Erythroblast (primary cell): ENCODE results near the gene SUPT7L.

ENCODE experiments used
- DNase-seq, 2 experiments: peaks; one replicate each; lab custom pipeline; 2025; lab: John Stamatoyannopoulos, UW
- GATA1 ChIP-seq: IDR thresholded peaks from 2 replicates; pipeline ENCODE4 v1.6.1; 2011; ENCODE audit warnings: low read depth, mild to moderate bottlenecking, control low read depth, low read length, moderate library complexity
- POLR2A ChIP-seq: IDR thresholded peaks from 2 replicates; pipeline ENCODE4 v1.6.1; 2011; ENCODE audit warnings: mild to moderate bottlenecking, low read length

The SUPT7L gene, protein sequence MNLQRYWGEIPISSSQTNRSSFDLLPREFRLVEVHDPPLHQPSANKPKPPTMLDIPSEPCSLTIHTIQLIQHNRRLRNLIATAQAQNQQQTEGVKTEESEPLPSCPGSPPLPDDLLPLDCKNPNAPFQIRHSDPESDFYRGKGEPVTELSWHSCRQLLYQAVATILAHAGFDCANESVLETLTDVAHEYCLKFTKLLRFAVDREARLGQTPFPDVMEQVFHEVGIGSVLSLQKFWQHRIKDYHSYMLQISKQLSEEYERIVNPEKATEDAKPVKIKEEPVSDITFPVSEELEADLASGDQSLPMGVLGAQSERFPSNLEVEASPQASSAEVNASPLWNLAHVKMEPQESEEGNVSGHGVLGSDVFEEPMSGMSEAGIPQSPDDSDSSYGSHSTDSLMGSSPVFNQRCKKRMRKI

DNA sequence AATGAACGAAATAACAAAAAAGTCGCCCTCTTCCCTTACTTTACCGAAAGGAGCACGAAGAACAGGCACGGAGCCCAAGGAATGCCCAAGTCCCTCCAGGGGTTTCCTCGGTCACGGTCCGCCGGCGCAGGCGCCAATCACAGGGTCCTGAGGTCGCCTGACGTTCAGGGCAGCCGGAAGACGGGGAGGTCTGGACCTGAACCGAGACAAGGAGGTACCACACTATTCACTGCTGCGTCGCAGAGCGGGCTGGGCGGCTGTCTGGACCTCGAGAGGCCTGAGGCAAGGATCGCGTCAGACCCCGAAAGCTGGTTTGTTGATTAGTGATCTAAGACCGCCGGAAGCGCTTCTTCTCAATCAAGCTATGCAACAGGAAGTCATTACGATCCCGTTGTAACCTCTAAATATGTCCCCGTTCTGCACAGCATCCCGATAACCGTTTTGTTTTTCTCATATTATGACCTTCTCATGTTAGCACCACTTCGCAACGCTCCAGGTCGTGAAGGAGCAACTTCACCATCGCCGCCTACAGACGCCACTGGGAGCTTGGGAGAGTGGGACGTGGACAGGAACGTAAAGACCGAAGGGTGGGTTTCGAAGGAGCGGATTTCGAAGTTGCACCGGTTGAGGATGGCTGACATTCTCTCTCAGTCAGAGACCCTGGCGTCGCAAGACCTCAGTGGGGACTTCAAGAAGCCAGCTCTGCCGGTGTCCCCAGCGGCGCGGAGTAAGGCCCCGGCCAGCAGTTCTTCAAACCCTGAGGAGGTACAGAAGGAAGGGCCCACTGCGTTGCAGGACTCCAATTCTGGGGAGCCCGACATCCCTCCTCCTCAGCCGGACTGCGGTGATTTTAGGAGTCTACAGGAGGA lies at the start of gene SUPT7L, which contains the start of gene SLC4A1AP:
TSS of gene SUPT7L (minus strand) at position 330 of the 869 bp plus-strand sequence. CDS start 1,422 bp downstream, outside the sequence.
TSS of gene SLC4A1AP (plus strand) at position 605 of the 869 bp plus-strand sequence. CDS start at position 631, 26 bp downstream.
- TF ChIP-seq GATA1: no peak
- peak; percentile 80 for TF ChIP-seq POLR2A
- peak; percentile 94 to 97 for DNase-seq

DNA sequence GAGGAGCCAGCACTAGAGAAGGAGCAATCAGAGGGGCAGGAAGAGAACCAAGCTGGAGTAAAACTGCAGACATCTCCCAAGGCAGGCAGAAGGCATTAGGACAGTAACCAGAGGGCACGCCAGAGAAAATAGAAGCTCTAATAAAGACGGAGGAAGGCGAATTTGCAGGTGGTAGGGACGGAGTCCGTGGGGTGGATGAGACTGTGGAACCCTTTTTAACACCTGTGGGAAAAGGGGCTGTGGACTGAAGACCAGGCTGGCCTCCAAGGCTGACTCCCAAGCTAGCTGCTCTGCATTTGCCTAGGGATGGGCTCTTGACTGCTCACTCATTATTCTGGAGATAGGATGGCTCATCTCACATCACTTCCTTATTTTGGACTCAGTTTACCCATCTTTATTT lies 49.8 kb upstream of the SUPT7L start:
- no peak for DNase-seq
- no peak for TF ChIP-seq POLR2A
- no peak for TF ChIP-seq GATA1

DNA sequence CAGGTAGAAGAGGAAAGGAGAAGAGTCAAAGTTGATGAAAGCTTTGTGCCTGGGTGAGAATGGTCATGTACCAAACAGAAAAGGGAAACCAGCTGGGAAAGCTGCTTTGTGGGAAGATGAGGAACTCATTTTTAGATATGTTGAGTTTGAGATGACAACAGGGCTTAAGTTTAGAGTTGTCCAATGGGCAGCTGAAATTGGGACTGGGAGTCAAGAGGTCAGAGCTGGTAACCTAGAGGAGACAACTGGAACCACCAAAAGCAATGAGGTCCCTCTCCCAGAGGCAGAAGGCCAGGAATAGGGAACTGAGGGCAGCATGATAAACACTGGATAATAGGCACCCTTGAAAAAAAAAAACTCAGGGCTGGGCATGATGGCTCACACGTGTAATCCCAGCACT lies 49.1 kb upstream of the SUPT7L start:
- TF ChIP-seq GATA1: no peak
- TF ChIP-seq POLR2A: no peak
- DNase-seq: no peak

DNA sequence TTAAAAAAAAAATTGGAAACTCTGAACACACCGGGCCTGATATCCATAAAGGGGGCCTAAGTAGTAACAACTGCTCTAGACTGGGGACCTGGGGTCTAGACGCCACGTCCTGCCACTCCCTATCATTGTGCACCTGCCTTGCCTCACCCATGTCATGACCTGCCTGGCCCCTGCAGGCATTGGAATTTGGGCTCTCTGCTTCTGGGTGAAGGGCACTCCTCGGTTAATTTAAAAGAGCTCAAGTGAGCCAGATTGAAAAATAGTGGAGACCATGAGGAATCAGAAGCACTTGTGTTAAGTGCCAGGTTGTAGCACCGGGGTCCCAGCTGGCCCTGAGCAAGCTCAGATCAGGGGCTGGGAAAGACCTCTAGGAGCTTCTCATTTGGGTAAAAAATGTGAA lies 48.4 kb upstream of the SUPT7L start:
- TF ChIP-seq POLR2A: no peak
- TF ChIP-seq GATA1: no peak

DNA sequence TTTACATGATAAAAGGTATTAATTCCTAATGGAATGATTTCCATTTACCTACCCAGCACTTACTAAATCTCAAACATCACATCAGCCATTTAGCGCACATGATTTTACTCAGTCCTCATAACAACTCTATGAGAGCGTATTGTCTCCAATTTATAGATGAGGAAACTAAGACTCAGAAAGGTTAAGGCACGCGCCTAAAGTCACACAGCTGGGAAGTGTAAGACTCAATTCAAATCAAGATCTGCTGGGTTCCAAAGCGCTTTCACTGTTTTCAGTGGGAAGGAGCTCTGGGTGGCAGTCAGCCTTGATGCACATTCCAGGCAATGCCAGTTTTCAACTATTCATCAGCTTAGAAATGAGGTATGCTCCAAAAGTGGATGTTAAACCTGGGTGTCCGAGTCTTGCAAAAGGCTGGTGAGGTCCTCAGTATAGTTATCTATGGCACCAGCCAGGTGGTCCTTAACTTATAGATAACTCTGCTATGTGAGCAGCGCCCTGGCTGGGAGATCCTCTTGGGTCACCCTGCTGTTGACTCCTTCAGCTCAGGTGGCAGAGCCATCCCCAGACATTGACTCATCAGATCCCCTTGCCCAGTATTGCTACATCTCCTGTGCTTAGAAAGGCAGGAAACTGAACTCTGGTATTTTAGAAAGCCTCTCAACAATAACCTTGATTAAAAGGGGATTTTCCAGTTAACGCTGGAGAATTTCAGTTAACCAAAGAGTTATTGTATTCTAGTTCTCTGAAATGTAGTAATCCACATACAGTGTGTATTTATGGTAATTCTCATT lies 47.4 kb upstream of the SUPT7L start:
- TF ChIP-seq POLR2A (no peak), GATA1 (no peak)
- no peak for DNase-seq

More for the DNA sequence above, 48.4 kb upstream of the SUPT7L start:
- no peak for DNase-seq

DNA sequence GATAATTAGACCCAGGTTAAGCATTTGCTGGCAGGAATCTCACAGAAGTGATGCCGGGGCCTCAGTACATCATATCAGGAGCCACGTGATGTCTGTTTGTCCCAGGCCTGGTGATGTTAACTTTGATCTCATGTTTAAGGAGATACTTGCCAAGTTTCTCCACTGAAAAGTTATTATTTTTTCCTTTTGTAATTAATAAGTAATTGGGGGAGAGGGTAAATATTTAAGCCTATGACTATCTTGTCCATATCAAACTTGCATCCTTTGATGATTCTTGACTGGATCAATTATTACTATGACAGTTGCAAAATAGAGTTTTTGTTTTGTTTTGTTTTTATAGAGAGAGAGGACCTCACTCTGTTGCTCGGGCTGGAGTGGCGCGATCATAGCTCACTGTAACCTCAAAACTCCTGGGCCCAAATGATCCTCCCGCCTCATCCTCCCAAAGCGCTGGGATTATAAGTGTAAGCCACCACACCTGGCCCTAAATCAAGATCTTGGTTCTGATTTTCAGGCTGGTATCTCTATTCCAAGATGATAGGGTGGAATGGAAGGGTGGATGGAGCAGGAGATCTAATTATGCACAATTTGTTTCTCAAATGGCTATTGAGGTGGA lies 46.7 kb upstream of the SUPT7L start:
- no peak for DNase-seq

DNA sequence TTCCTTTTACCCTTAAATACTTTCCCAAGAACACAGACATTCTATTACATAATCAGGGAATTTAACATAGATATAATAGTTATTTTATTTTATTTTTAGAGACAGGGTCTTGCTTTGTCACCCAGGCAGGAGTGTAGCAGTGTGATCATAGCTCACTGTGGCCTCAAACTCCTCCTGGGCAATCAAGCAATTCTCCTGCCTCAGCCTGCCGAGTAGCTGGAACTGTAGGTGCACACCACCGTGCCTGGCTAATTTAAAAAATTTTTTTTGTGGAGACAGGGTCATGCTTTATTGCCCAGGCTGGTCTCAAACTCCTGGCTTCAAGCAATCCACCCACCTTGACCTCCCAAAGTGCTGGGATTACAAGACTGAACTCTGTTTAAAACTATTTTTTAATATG lies 45.9 kb upstream of the SUPT7L start:
- TF ChIP-seq GATA1 (no peak), POLR2A (no peak)
- DNase-seq: no peak

More for the DNA sequence above, 46.7 kb upstream of the SUPT7L start:
- no peak for TF ChIP-seq POLR2A
- no peak for TF ChIP-seq GATA1

DNA sequence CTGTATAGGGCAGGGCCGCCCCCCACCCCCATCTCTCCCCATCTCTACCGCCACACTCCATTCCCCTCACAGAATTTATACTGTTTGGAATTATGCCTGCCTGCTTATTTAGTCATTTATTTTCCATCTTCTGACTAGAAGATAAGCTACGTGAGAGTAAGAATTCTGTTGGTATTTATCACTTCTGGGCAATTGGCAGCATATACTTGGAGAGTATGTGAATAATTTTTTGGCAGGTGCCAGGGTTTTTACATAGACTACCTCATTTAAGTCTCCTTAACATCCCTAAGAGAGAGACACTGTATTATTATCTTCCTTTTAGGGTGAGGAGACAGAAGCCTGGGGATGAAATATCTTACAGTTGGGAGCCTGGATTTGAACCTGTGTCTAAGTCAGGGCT lies 45.3 kb upstream of the SUPT7L start:
- no peak for TF ChIP-seq GATA1
- no peak for TF ChIP-seq POLR2A
- DNase-seq: no peak

DNA sequence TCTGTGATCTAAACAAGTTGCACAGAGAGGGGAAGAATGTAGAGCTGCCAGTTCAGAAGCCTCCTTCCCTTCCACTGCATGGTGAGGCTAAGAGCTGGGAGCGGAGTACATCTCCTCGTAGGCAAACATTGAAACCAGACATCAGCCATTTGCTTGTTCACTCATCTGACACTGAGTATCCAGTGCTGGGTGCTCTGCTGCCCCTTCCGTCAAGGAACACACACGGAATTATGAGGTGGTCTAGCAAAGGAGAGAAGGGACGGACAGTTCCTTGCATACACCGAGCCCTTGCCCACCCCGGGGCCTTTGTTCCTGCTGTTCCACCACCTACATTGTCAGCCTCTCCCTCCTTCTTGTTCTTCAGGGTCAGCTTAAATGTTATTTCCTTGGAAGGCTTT lies 44.8 kb upstream of the SUPT7L start:
- DNase-seq: no peak
- TF ChIP-seq GATA1 (no peak), POLR2A (no peak)

DNA sequence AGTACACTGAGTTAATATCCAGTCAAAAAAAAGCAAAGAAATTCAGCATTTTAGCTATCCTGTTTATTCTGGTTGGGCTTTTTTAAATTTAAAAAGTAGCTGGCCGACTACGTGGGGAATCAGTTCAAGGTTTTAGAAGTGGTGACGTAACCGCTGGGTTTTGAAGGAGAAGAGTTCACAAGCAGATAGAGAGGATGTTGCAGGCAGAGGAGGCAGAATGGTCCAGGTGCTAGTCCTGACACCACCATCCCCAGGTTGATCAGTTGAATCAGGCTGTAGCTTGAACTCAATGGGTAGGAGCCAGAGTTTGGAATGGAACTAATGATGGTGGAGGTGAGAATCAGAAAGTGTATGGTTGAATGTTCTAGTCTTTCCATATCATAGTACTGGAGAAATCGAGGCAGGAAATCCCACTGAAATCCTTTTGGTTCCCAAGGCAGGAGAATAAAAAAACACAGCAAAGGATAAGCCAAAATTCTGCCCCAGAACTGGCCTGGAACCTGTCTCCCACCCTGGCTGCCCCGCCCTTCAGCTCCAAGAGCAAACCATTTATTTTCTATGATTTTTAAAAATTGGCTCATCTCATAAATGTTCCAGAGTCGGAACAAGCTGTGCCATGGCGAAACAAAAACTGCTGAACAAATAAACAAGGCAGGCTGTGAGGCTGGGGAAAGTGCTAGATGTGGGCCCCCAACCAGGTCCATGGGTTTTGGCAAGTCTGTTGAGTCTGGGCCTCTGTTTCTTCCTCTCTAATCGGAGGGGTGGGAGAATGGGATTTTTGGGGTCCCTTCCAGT lies 44.2 kb upstream of the SUPT7L start:
- TF ChIP-seq POLR2A (no peak), GATA1 (no peak)
- no peak for DNase-seq

DNA sequence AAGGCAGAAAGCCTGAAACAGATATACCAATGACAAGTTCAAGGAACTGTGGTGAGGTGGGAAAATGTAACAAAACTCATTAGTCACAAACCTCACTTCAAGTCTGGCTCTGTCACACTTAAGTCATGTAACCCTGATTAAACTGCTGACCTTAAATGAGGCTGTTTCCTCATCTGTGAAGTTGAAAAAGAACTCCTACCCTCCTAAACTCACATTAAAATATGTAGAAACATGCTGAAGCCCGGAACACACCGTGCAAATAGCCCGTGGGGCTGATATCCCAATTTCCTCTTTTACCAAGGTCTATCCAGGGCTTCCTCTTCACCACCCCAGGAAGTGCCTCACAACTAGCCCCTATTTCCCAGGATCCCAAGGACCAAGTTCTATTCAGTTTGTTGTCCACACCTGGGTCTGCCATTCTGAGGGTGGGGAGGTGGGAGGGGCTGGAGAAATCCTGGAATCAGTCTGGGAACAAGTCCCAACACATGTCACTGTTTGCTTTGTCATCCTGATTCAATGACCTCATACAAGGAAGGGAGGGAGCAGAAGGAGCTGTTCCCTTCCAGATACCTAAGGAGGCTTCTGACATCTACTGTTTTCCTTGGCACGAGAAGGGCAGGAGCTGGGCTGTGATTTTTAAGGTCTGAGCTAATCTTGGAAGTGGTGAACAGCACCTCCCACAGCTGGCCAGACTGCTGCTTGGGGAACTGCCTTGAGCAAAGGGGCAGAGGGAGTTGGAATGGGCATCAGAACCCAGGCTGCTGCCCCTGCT lies 42.6 kb upstream of the SUPT7L start:
- peak in 1 of 2 experiments; percentile 25 for DNase-seq
- TF ChIP-seq POLR2A: no peak
- TF ChIP-seq GATA1: no peak

DNA sequence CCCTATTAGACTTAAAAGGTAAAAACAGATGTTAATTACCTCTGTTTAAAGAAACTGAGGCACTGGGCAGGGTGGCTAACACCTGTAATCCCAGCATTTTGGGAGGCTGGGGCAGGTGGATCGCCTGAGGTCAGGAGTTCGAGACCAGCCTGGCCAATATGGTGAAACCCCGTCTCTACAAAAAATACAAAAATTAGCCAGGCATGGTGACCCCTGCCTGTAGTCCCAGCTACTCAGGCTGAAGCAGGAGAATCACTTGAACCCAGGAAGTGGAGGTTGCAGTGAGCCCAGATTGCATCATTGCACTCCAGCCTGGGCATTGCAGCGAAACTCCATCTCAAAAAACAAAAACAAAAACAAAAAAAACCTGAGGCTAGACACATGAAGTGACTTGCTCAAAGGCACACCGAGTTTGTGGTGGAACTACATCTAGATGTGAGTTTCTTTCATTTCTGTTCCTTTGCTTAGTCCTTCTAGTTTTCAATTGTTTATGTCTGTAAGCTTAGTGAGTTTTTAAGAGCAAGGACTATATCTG lies 41.0 kb upstream of the SUPT7L start:
- TF ChIP-seq GATA1: no peak
- TF ChIP-seq POLR2A: no peak
- DNase-seq: no peak
